DND-41 (cell line): ENCODE results near the gene CELSR3.

Source experiments
- ATAC-seq: fragments of 200-7000 bp; cut with Tn5 transposase; 3 replicates; pipeline ENCODE4 v1.9.1; 2021; ENCODE audit warnings: low read depth; ENCODE audit not compliant: insufficient read depth
- DNase-seq: peaks from one replicate; pipeline ENCODE4 v3.0.0-alpha.2; 2020
- H2AFZ ChIP-seq: 2 replicates; pipeline ENCODE4 v1.6.0; 2012; ENCODE audit warnings: low read depth, low read length
- H3K27ac ChIP-seq: 2 replicates; pipeline ENCODE4 v1.5.1; 2012; ENCODE audit warnings: low read length, inconsistent platforms
- H3K27me3 ChIP-seq: fragments of 200-600 bp; sonication (generic); 2 replicates; pipeline ENCODE4 v1.6.0; 2012; ENCODE audit warnings: low read length, mild to moderate bottlenecking, inconsistent platforms; ENCODE audit not compliant: insufficient read depth, poor library complexity
- H3K36me3 ChIP-seq: 2 replicates; pipeline ENCODE4 v1.5.1; 2012; ENCODE audit warnings: low read length, inconsistent platforms; ENCODE audit not compliant: insufficient read depth
- H3K4me1 ChIP-seq: 2 replicates; pipeline ENCODE4 v1.5.1; 2012; ENCODE audit warnings: mild to moderate bottlenecking, low read length; ENCODE audit not compliant: insufficient read depth
- H3K4me2 ChIP-seq: 2 replicates; pipeline ENCODE4 v1.6.0; 2012; ENCODE audit warnings: mild to moderate bottlenecking, moderate library complexity, low read length, inconsistent platforms; ENCODE audit not compliant: insufficient read depth
- H3K4me3 ChIP-seq, 2 experiments: fragments of 200-600 bp in 1 of 2; shearing (Covaris generic) in 1 of 2; 2 replicates each; pipeline ENCODE4 v1.5.1; 2012 to 2016; ENCODE audit warnings: inconsistent platforms in 2 of 2, low read length in 2 of 2, mild to moderate bottlenecking in 2 of 2, low read depth in 1 of 2, moderate library complexity in 1 of 2
- H3K79me2 ChIP-seq: 2 replicates; pipeline ENCODE4 v1.6.0; 2012; ENCODE audit warnings: low read length, inconsistent platforms; ENCODE audit not compliant: insufficient read depth
- H3K9ac ChIP-seq: 2 replicates; pipeline ENCODE4 v1.6.0; 2012; ENCODE audit warnings: low read depth, mild to moderate bottlenecking, inconsistent platforms, low read length, moderate library complexity
- H3K9me3 ChIP-seq: 2 replicates; pipeline ENCODE4 v1.5.1; 2012; ENCODE audit warnings: low read length, moderate library complexity, mild to moderate bottlenecking, inconsistent platforms; ENCODE audit not compliant: insufficient read depth, severe bottlenecking
- H4K20me1 ChIP-seq: 2 replicates; pipeline ENCODE4 v1.6.0; 2012; ENCODE audit warnings: low read length; ENCODE audit not compliant: insufficient read depth
- EZH2 ChIP-seq: IDR thresholded peaks from 3 replicates; pipeline ENCODE4 v1.6.1; 2012; ENCODE audit warnings: borderline replicate concordance, low read depth, mild to moderate bottlenecking, moderate library complexity, low read length, inconsistent platforms; ENCODE audit not compliant: severe bottlenecking
- TF ChIP-seq, protein P1 (sequence below): IDR thresholded peaks from 2 replicates; pipeline ENCODE4 v1.5.1; 2012; ENCODE audit warnings: borderline replicate concordance, low read length, moderate library complexity, mild to moderate bottlenecking; ENCODE audit not compliant: poor library complexity, severe bottlenecking; ENCODE audit errors: extremely low read depth

The CELSR3 gene

GRCh38 chr3:48628277-48629017 is 34.2 kb downstream of the CELSR3 start:
- Histone ChIP-seq H3K79me2 (no peaks in the 10 kb centered on the region), H3K9ac (no peak overlapping the region), H3K4me2 (no peak overlapping the region), H3K27ac (no peak overlapping the region), H3K4me1 (peaks cover 10% of the 10 kb centered on the region; the same call in 1 of the 2 replicates), H2AFZ (no peak overlapping the region), H3K4me3 (no peak overlapping the region), H3K27me3 (no peaks in the 10 kb centered on the region), H4K20me1 (0 out of 2 replicates have a peak, but pooled peaks cover 4% of the 10 kb centered on the region), H3K9me3 (no peaks in the 10 kb centered on the region), H3K36me3 (peaks cover 63% of the 10 kb centered on the region)
- DNase-seq (no peak), ATAC-seq (no peak)
- TF ChIP-seq, protein P1, sequence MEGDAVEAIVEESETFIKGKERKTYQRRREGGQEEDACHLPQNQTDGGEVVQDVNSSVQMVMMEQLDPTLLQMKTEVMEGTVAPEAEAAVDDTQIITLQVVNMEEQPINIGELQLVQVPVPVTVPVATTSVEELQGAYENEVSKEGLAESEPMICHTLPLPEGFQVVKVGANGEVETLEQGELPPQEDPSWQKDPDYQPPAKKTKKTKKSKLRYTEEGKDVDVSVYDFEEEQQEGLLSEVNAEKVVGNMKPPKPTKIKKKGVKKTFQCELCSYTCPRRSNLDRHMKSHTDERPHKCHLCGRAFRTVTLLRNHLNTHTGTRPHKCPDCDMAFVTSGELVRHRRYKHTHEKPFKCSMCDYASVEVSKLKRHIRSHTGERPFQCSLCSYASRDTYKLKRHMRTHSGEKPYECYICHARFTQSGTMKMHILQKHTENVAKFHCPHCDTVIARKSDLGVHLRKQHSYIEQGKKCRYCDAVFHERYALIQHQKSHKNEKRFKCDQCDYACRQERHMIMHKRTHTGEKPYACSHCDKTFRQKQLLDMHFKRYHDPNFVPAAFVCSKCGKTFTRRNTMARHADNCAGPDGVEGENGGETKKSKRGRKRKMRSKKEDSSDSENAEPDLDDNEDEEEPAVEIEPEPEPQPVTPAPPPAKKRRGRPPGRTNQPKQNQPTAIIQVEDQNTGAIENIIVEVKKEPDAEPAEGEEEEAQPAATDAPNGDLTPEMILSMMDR = no peak
- no peak for TF ChIP-seq EZH2

DNA sequence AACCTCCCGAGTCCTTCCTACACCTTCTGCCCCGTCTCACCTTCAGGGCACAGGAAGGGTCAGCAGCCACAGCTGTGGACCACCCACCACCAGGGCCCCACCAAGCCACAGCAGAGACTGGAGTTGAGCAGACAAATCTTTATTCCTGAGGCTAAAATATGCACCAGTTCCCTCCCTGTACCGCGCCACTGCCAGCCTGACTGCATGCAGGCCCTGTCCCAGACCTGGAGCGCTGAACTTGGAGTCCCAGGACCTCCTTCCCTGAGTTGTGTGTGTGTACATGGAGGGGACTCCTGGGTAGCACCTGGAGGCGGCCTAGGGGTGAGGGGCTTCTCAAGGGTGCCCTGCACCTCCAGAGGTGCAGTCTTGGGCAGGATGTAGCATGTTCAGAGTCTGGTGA is 37.1 kb downstream of the CELSR3 start:
- no peak overlapping the region for H3K9ac ChIP-seq
- no peak for TF ChIP-seq EZH2
- TF ChIP-seq, protein P1 = no peak
- peaks cover 8% of the 10 kb centered on the region; the same call in 1 of the 2 replicates for H3K4me1 ChIP-seq
- ATAC-seq (no peak), DNase-seq (no peak)
- H3K9me3 ChIP-seq = no peaks in the 10 kb centered on the region
- H3K36me3 ChIP-seq = peaks cover 45% of the 10 kb centered on the region
- no peaks in the 10 kb centered on the region for H3K27me3 ChIP-seq
- no peak overlapping the region for H3K4me2 ChIP-seq
- H3K79me2 ChIP-seq = no peaks in the 10 kb centered on the region
- H4K20me1 ChIP-seq = no peaks in the 10 kb centered on the region
- no peak overlapping the region for H2AFZ ChIP-seq
- no peak overlapping the region for H3K27ac ChIP-seq
- H3K4me3 ChIP-seq = no peak overlapping the region

DNA sequence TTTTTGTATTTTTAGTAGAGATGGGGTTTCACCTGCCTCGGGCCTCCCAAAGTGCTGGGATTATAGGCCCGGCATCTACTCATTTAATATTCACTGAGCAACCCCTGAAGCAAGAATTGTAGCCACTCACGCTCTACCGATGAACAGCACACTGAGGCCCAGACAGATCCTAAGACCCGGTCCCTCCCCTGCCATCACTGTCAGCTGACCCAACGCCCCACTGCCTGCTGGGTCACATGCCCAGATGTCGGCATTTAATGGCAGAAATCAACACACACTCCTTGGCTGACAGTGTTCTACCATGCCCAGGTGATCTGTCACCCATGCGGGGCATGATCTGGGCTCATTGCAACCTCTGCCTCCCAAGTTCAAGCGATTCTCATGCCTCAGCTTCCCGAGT is 37.9 kb downstream of the CELSR3 start:
- no peak overlapping the region for H3K9ac ChIP-seq
- H2AFZ ChIP-seq = no peak overlapping the region
- peaks cover 8% of the 10 kb centered on the region; the same call in 1 of the 2 replicates for H3K4me1 ChIP-seq
- H3K4me2 ChIP-seq = no peak overlapping the region
- H3K9me3 ChIP-seq = no peaks in the 10 kb centered on the region
- H3K27ac ChIP-seq = no peak overlapping the region
- no peaks in the 10 kb centered on the region for H3K79me2 ChIP-seq
- H3K27me3 ChIP-seq = no peaks in the 10 kb centered on the region
- H3K4me3 ChIP-seq = no peak overlapping the region
- DNase-seq = no peak
- peaks cover 46% of the 10 kb centered on the region for H3K36me3 ChIP-seq
- no peak for ATAC-seq
- H4K20me1 ChIP-seq = no peaks in the 10 kb centered on the region
- TF ChIP-seq, protein P1 = no peak
- TF ChIP-seq EZH2 = no peak
